Vagina (tissue), 2 donors: ENCODE results near the gene SLC28A1. TPM values are rescaled to one million over a fixed set of nuclear protein-coding genes. Genes with fewer than 3 reads are reported as not detected.

Experiments
- DNase-seq, 2 donors: peaks; one replicate each; pipeline ENCODE4 v3.0.0-alpha.2; 2017; ENCODE audit errors: extremely low spot score in 2 of 2
- H3K27ac ChIP-seq: fragments of 200-600 bp; sonication (generic); one replicate; pipeline ENCODE4 v1.5.1; 2019
- H3K27me3 ChIP-seq: fragments of 200-600 bp; sonication (generic); one replicate; pipeline ENCODE4 v1.5.1; 2019
- H3K36me3 ChIP-seq, 2 donors: fragments of 200-600 bp; sonication (generic); one replicate each; pipeline ENCODE4 v1.5.1; 2017 to 2019
- H3K4me1 ChIP-seq: fragments of 200-600 bp; sonication (generic); one replicate; pipeline ENCODE4 v1.5.1; 2019
- H3K4me3 ChIP-seq, 2 donors: fragments of 200-600 bp; sonication (generic); 1 replicate in 1 of 2; 2 replicates in 1 of 2; pipeline ENCODE4 v1.5.1; 2016 to 2019
- H3K9me3 ChIP-seq: fragments of 200-600 bp; sonication (generic); one replicate; pipeline ENCODE4 v1.5.1; 2019
- POLR2A ChIP-seq, 2 donors: fragments of 450-650 bp; IDR thresholded peaks; one replicate each; pipeline ENCODE4 v1.6.1; 2017; ENCODE audit warnings: antibody characterized with exemption in 2 of 2, mild to moderate bottlenecking in 2 of 2, moderate library complexity in 2 of 2
- POLR2AphosphoS5 ChIP-seq, 2 donors: sonication (generic); formaldehyde crosslinking; IDR thresholded peaks; one replicate each; pipeline ENCODE4 v1.9.0; 2017; ENCODE audit warnings: antibody characterized with exemption in 2 of 2, mild to moderate bottlenecking in 2 of 2, low read depth in 1 of 2; ENCODE audit not compliant: insufficient read depth in 1 of 2
- intact Hi-C: fragments of 100-400 bp; cut with DNase I; formaldehyde crosslinking; loops from one replicate; pipeline ENCODE4 v1.15.1; 2023
- total RNA-seq: library from RNA; depleted of rRNA; stranded (reverse); fragments of >200 nt; gene quantifications from one replicate; pipeline ENCODE4 v1.2.3, GENCODE V29; 2016
- TF ChIP-seq, protein P1 (sequence below), 3 experiments: fragments of 450-650 bp in 2 of 3; fragments of 200-600 bp in 1 of 3; sonication (generic) in 1 of 3; IDR thresholded peaks; one replicate each; pipeline ENCODE4 v1.5.1; 2017 to 2019; ENCODE audit warnings: antibody characterized with exemption in 3 of 3, mild to moderate bottlenecking in 2 of 3, moderate library complexity in 2 of 3

Gene SLC28A1
- total RNA-seq, 1 donor from 2014 or later: not detected

DNA sequence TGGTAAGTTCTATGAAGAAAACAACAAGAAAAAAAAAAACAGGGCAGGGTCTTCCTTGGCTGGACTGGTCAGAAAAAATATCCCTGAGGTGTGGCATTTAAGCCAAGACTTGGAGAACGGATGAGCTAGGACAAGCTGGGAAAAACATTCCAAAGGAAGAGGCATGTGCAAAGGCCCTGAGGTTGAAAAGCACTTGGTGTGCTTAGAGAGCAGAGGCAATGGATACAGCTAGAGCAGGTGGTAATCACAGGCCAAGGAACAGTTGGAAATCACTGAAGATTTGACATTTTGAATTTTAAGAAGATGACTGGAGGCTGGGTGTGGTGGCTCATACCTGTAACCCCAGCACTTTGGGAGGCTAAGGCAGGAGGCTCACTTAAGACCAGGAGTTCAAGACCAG, 54.3 kb downstream of the SLC28A1 start:
- intact Hi-C loops: no loop called here
- no peak for TF ChIP-seq POLR2AphosphoS5 (IDR thresholded peaks at IDR 0.05; ENCODE audit: insufficient read depth in 1 of 2, low read depth in 1 of 2)
- TF ChIP-seq POLR2A (IDR thresholded peaks at IDR 0.05): no peak
- TF ChIP-seq, protein P1, sequence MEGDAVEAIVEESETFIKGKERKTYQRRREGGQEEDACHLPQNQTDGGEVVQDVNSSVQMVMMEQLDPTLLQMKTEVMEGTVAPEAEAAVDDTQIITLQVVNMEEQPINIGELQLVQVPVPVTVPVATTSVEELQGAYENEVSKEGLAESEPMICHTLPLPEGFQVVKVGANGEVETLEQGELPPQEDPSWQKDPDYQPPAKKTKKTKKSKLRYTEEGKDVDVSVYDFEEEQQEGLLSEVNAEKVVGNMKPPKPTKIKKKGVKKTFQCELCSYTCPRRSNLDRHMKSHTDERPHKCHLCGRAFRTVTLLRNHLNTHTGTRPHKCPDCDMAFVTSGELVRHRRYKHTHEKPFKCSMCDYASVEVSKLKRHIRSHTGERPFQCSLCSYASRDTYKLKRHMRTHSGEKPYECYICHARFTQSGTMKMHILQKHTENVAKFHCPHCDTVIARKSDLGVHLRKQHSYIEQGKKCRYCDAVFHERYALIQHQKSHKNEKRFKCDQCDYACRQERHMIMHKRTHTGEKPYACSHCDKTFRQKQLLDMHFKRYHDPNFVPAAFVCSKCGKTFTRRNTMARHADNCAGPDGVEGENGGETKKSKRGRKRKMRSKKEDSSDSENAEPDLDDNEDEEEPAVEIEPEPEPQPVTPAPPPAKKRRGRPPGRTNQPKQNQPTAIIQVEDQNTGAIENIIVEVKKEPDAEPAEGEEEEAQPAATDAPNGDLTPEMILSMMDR (IDR thresholded peaks at IDR 0.05): no peak
- H3K4me3 ChIP-seq: no peak overlapping the region

DNA sequence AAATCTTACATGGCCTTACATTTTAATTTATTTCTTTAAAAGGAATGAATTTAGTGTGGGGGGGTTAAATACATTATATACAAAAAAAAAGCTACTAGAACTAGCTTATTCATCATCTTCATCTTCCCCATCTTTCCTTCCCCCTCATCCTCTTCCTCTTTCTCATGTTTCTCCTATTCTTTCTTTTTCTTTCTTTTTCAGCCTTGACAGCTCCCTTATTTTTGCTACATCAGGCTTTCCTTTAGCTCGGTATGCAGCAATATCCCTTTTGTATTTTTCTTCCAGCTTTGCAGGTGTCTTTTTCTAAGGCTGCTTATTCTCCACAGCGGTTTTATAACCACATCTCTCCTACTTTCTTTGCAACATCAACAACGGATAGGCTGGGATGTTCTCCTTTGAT, 55.9 kb downstream of the SLC28A1 start:
- Histone ChIP-seq H3K27ac (no peak overlapping the region), H3K4me3 (no peak overlapping the region), H3K36me3 (no peaks in the 10 kb centered on the region), H3K9me3 (no peaks in the 10 kb centered on the region), H3K27me3 (no peaks in the 10 kb centered on the region), H3K4me1 (no peaks in the 10 kb centered on the region)
- no peak for DNase-seq
- intact Hi-C loops: no loop called here
- TF ChIP-seq POLR2AphosphoS5 (IDR thresholded peaks at IDR 0.05; ENCODE audit: insufficient read depth in 1 of 2, low read depth in 1 of 2): no peak
- no peak for TF ChIP-seq POLR2A (IDR thresholded peaks at IDR 0.05)
- TF ChIP-seq, protein P1 (IDR thresholded peaks at IDR 0.05): no peak

More for the DNA sequence above, 54.3 kb downstream of the SLC28A1 start:
- Histone ChIP-seq H3K9me3 (no peaks in the 10 kb centered on the region), H3K4me1 (no peaks in the 10 kb centered on the region), H3K36me3 (no peaks in the 10 kb centered on the region), H3K27me3 (no peaks in the 10 kb centered on the region), H3K27ac (no peak overlapping the region)
- no peak for DNase-seq

DNA sequence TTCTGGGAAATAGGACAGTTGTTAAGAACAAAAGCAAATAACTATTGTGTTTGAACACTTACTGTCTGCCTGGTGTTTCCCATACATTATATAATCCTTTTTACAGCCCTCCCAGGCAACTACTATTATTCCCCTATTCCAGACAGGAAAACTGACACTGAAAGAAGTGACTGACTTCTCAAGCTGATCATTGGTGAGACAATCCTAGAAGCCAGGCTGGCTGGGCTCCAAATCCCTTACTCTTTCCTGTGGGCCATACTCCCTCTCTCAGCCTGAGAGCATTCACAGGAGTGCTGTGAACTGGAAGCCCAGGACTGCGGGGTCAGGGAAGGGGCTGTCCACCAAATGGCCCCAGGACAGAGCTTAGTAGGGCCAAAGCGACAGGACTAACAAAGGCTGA, 58.0 kb downstream of the SLC28A1 start:
- Histone ChIP-seq H3K4me3 (no peak overlapping the region), H3K4me1 (peaks cover 2% of the 10 kb centered on the region), H3K27ac (no peak overlapping the region), H3K36me3 (no peaks in the 10 kb centered on the region), H3K9me3 (no peaks in the 10 kb centered on the region), H3K27me3 (no peaks in the 10 kb centered on the region)
- DNase-seq: no peak
- TF ChIP-seq POLR2A (IDR thresholded peaks at IDR 0.05): no peak
- TF ChIP-seq POLR2AphosphoS5 (IDR thresholded peaks at IDR 0.05; ENCODE audit: insufficient read depth in 1 of 2, low read depth in 1 of 2): no peak
- TF ChIP-seq, protein P1 (IDR thresholded peaks at IDR 0.05): no peak
- intact Hi-C loops: no loop called here

DNA sequence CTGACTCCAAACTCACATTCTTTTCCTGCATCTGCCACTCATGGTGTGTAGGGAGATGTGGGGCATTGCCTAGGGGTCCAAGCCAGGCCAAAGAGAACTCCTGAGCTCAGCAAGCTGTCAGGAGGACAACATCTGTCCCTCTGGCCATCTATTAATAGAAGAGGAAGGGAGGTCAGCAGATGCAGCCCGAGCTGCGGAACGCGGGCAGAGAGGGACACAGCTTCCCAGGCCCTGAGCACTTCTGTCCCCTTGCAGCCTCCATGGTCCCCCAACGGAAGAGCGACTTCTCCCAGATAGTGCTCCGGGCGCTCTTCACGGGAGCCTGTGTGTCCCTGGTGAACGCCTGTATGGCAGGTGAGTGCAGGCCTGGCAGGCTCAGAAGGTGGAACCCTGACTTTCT, 59.8 kb downstream of the SLC28A1 start:
- H3K9me3 ChIP-seq: no peaks in the 10 kb centered on the region
- no peaks in the 10 kb centered on the region for H3K27me3 ChIP-seq
- H3K27ac ChIP-seq: no peak overlapping the region
- H3K36me3 ChIP-seq: no peaks in the 10 kb centered on the region
- H3K4me1 ChIP-seq: peaks cover 7% of the 10 kb centered on the region
- DNase-seq: no peak
- no peak overlapping the region for H3K4me3 ChIP-seq
- intact Hi-C loops: no loop called here
- TF ChIP-seq, protein P1 (IDR thresholded peaks at IDR 0.05): no peak
- TF ChIP-seq POLR2AphosphoS5 (IDR thresholded peaks at IDR 0.05; ENCODE audit: insufficient read depth in 1 of 2, low read depth in 1 of 2) (no peak), POLR2A (IDR thresholded peaks at IDR 0.05) (no peak)

DNA sequence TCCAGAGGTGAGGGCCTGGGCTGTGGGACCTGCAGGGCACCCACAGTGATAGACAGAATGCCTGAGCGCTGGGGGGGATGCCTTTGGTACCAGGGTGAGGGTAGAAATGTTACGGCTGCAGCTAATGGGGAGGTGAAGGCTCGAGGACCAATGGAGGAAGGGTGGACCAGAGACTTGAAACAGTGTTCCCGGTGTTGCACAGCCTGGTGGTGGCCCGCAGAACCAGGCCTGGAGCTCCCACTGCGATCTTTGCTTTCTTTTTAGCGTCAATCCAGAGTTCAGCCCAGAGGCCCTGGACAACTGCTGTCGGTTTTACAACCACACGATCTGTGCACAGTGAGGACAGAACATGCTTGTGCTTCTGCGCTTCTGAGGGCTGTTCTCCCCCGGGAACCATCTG, 60.4 kb downstream of the SLC28A1 start:
- H3K4me3 ChIP-seq: no peak overlapping the region
- intact Hi-C loops: no loop called here
- no peaks in the 10 kb centered on the region for H3K9me3 ChIP-seq
- no peaks in the 10 kb centered on the region for H3K27me3 ChIP-seq
- no peaks in the 10 kb centered on the region for H3K36me3 ChIP-seq
- no peak for TF ChIP-seq POLR2AphosphoS5 (IDR thresholded peaks at IDR 0.05; ENCODE audit: insufficient read depth in 1 of 2, low read depth in 1 of 2)
- TF ChIP-seq POLR2A (IDR thresholded peaks at IDR 0.05): no peak
- TF ChIP-seq, protein P1 (IDR thresholded peaks at IDR 0.05): no peak
- H3K27ac ChIP-seq: no peak overlapping the region
- peaks cover 10% of the 10 kb centered on the region for H3K4me1 ChIP-seq
- DNase-seq: no peak
